Progenitor cell of endocrine pancreas (in vitro differentiated cells): ENCODE data around the gene RIF1. TPM values are rescaled to one million over a fixed set of nuclear protein-coding genes. Genes with fewer than 3 reads are reported as not detected.

Experiments
- DNase-seq: peaks from one replicate; pipeline ENCODE4 v3.0.0; 2021; ENCODE audit warnings: low spot score; ENCODE audit not compliant: unreplicated experiment
- H3K27ac Mint-ChIP-seq: 2 replicates; pipeline ENCODE4 v1.8.0; 2021; ENCODE audit warnings: mild to moderate bottlenecking, moderate library complexity, mixed read lengths
- H3K27me3 Mint-ChIP-seq: 2 replicates; pipeline ENCODE4 v1.8.0; 2021; ENCODE audit warnings: mixed read lengths
- H3K36me3 Mint-ChIP-seq: 2 replicates; pipeline ENCODE4 v1.8.0; 2022; ENCODE audit warnings: mixed read lengths; ENCODE audit not compliant: insufficient read depth
- H3K4me1 Mint-ChIP-seq: 2 replicates; pipeline ENCODE4 v1.8.0; 2021; ENCODE audit warnings: low read depth, mixed read lengths
- H3K4me3 Mint-ChIP-seq: 2 replicates; pipeline ENCODE4 v1.8.0; 2021; ENCODE audit warnings: low read depth, mild to moderate bottlenecking, moderate library complexity, mixed read lengths
- H3K9me3 Mint-ChIP-seq: 2 replicates; pipeline ENCODE4 v1.8.0; 2021; ENCODE audit warnings: low read depth, mixed read lengths
- CTCF ChIP-seq: fragments of 200-600 bp; sonication (generic); IDR thresholded peaks from one replicate; pipeline ENCODE4 v1.5.0; 2021; ENCODE audit warnings: antibody characterized with exemption, mild to moderate bottlenecking; ENCODE audit not compliant: unreplicated experiment
- total RNA-seq: library from RNA; stranded (reverse); gene quantifications from 2 replicates; pipeline ENCODE4 v1.2.1, GENCODE V29; 2021

The RIF1 gene
- total RNA-seq, 1 donor from 2014 or later: 54.4 TPM

GRCh38 chr2:151506170-151506569 lies 96.5 kb downstream of the RIF1 start:
- no peak for DNase-seq
- no peak overlapping the region for H3K27ac Mint-ChIP-seq
- H3K9me3 Mint-ChIP-seq: no peaks in the 10 kb centered on the region
- no peaks in the 10 kb centered on the region for H3K27me3 Mint-ChIP-seq
- no peaks in the 10 kb centered on the region for H3K36me3 Mint-ChIP-seq
- TF ChIP-seq CTCF: no peak
- no peak overlapping the region for H3K4me3 Mint-ChIP-seq
- H3K4me1 Mint-ChIP-seq: no peaks in the 10 kb centered on the region

- DNase-seq: no peak
- H3K9me3 Mint-ChIP-seq: no peaks in the 10 kb centered on the region
- no peak overlapping the region for H3K4me3 Mint-ChIP-seq
- no peak overlapping the region for H3K27ac Mint-ChIP-seq
- H3K36me3 Mint-ChIP-seq: no peaks in the 10 kb centered on the region
- H3K4me1 Mint-ChIP-seq: no peaks in the 10 kb centered on the region
- TF ChIP-seq CTCF: no peak
- H3K27me3 Mint-ChIP-seq: no peaks in the 10 kb centered on the region
Observed at GRCh38 chr2:151508519-151508918, 98.8 kb downstream of the RIF1 start.

GRCh38 chr2:151518802-151519201 lies 109.1 kb downstream of the RIF1 start:
- no peaks in the 10 kb centered on the region for H3K36me3 Mint-ChIP-seq
- no peak for DNase-seq
- H3K27me3 Mint-ChIP-seq: no peaks in the 10 kb centered on the region
- no peaks in the 10 kb centered on the region for H3K9me3 Mint-ChIP-seq
- no peak for TF ChIP-seq CTCF
- H3K4me1 Mint-ChIP-seq: no peaks in the 10 kb centered on the region
- H3K4me3 Mint-ChIP-seq: no peak overlapping the region
- H3K27ac Mint-ChIP-seq: no peak overlapping the region

GRCh38 chr2:151520976-151521375 lies 111.3 kb downstream of the RIF1 start:
- no peak for DNase-seq
- H3K27me3 Mint-ChIP-seq: no peaks in the 10 kb centered on the region
- TF ChIP-seq CTCF: no peak
- no peak overlapping the region for H3K27ac Mint-ChIP-seq
- H3K4me3 Mint-ChIP-seq: no peak overlapping the region
- no peaks in the 10 kb centered on the region for H3K9me3 Mint-ChIP-seq
- H3K36me3 Mint-ChIP-seq: no peaks in the 10 kb centered on the region
- H3K4me1 Mint-ChIP-seq: no peaks in the 10 kb centered on the region

GRCh38 chr2:151522556-151522955 lies 112.9 kb downstream of the RIF1 start:
- no peak overlapping the region for H3K4me3 Mint-ChIP-seq
- no peaks in the 10 kb centered on the region for H3K9me3 Mint-ChIP-seq
- no peak for TF ChIP-seq CTCF
- H3K36me3 Mint-ChIP-seq: no peaks in the 10 kb centered on the region
- no peak for DNase-seq
- no peaks in the 10 kb centered on the region for H3K4me1 Mint-ChIP-seq
- no peak overlapping the region for H3K27ac Mint-ChIP-seq
- H3K27me3 Mint-ChIP-seq: no peaks in the 10 kb centered on the region

GRCh38 chr2:151523850-151524249 lies 114.1 kb downstream of the RIF1 start:
- no peak for TF ChIP-seq CTCF
- H3K36me3 Mint-ChIP-seq: no peaks in the 10 kb centered on the region
- no peaks in the 10 kb centered on the region for H3K4me1 Mint-ChIP-seq
- no peak overlapping the region for H3K4me3 Mint-ChIP-seq
- H3K9me3 Mint-ChIP-seq: no peaks in the 10 kb centered on the region
- no peak for DNase-seq
- H3K27ac Mint-ChIP-seq: no peak overlapping the region
- no peaks in the 10 kb centered on the region for H3K27me3 Mint-ChIP-seq
